Thyroid gland (tissue), 4 donors: ENCODE data around the gene SOX1.

Experiments used
- CTCF ChIP-seq, 6 experiments: fragments of 200-600 bp in 3 of 6; fragments of 450-650 bp in 3 of 6; sonication (generic) in 3 of 6; IDR thresholded peaks; one replicate each; pipeline ENCODE4 v1.5.1; 2016 to 2019; ENCODE audit warnings: antibody characterized with exemption in 6 of 6, mild to moderate bottlenecking in 2 of 6, inconsistent platforms in 1 of 6, moderate library complexity in 1 of 6
- POLR2A ChIP-seq, 2 donors: fragments of 450-650 bp; IDR thresholded peaks; one replicate each; pipeline ENCODE4 v1.6.1; 2017; ENCODE audit warnings: antibody characterized with exemption in 2 of 2, mild to moderate bottlenecking in 2 of 2, moderate library complexity in 1 of 2

- TF ChIP-seq CTCF (IDR thresholded peaks at IDR 0.05) (no peak), POLR2A (IDR thresholded peaks at IDR 0.05) (no peak)
These were observed 904 bp upstream of the SOX1 start for GRCh38 chr13:112065867-112066623.
